GM10266 (cell line): ENCODE measurements around the gene TTLL8.

Experiments used
- DNase-seq: peaks from one replicate; pipeline ENCODE4 v3.0.0; 2012; ENCODE audit errors: extremely low spot score
- TF ChIP-seq, protein P1 (sequence below): IDR thresholded peaks from 2 replicates; pipeline ENCODE4 v1.5.1; 2012; ENCODE audit warnings: mild to moderate bottlenecking, low read depth; ENCODE audit not compliant: control insufficient read depth, insufficient read depth; ENCODE audit errors: missing control alignments

TTLL8 gene

DNA sequence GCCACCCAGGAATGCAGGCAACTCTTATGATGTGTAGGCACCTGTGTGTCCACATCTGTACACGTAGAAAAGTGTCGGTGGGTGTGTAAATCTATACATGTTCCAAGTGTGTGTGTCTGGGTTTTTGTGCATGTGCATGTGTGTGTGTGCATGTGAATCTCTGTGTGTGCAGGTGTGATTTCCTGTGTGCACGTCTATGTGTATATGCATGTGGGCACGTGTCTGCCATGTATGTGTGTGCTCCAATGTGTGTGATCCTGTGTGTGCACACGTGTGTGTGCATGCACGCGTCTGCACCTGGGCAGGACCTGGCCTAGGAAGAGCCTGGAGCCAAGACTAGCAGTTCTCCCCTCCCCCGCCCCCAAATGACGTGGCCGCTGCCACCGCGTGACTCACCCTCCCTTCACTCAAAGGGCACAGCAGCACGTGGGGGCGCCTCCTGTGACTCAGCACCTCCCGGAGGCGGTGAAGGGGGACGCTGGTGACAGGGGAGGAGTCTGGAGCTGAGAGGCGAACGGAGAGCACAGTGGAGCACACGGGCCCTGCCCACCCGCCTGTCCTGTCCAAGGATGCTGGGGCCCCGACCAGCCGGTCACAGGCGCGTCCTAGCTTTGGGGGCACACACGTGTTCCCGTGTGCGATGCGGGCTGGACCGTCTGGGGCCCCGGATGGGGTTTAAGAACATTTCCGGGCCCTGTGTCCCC lies 87.4 kb downstream of the TTLL8 start:
- peak; percentile 92 for DNase-seq
- TF ChIP-seq, protein P1, sequence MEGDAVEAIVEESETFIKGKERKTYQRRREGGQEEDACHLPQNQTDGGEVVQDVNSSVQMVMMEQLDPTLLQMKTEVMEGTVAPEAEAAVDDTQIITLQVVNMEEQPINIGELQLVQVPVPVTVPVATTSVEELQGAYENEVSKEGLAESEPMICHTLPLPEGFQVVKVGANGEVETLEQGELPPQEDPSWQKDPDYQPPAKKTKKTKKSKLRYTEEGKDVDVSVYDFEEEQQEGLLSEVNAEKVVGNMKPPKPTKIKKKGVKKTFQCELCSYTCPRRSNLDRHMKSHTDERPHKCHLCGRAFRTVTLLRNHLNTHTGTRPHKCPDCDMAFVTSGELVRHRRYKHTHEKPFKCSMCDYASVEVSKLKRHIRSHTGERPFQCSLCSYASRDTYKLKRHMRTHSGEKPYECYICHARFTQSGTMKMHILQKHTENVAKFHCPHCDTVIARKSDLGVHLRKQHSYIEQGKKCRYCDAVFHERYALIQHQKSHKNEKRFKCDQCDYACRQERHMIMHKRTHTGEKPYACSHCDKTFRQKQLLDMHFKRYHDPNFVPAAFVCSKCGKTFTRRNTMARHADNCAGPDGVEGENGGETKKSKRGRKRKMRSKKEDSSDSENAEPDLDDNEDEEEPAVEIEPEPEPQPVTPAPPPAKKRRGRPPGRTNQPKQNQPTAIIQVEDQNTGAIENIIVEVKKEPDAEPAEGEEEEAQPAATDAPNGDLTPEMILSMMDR: no peak

DNA sequence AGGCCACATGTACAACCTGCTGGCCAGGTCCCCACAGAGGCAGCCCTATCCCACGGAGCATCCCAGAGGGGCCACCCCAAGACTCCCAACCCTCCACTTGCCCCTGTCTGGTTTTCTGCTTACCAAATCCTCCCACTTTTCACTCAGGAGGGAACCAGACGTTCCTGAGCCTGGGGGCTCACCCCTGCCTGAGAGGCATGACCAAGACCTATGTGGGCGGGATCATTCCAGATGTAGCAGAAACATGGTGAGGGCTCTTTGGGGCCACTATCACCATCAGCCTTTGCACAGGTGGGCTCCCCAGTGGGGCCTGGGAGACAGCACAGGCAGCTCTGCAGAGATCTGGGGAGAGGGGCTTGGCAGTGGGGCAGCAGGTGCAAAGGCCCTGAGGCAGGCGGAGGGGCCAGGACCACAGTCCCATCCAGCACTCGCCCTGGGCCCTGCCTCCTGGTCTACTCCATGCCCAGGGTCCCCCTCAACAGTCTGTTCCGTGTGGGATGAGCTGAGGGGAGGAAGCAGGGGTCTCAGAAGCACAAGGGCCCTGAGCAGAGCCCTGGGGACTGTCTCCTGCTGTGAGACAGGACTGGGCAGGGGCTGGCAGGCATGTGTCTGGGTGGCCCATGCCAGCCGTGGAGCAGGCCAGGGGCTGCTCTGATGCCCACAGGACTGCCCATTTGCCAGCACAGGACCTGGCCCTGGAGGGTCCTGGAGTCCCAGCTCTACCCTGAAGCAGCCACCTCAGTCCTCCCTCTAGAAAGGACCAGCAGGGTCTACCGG lies 88.2 kb downstream of the TTLL8 start:
- TF ChIP-seq, protein P1: no peak
- no peak for DNase-seq

DNA sequence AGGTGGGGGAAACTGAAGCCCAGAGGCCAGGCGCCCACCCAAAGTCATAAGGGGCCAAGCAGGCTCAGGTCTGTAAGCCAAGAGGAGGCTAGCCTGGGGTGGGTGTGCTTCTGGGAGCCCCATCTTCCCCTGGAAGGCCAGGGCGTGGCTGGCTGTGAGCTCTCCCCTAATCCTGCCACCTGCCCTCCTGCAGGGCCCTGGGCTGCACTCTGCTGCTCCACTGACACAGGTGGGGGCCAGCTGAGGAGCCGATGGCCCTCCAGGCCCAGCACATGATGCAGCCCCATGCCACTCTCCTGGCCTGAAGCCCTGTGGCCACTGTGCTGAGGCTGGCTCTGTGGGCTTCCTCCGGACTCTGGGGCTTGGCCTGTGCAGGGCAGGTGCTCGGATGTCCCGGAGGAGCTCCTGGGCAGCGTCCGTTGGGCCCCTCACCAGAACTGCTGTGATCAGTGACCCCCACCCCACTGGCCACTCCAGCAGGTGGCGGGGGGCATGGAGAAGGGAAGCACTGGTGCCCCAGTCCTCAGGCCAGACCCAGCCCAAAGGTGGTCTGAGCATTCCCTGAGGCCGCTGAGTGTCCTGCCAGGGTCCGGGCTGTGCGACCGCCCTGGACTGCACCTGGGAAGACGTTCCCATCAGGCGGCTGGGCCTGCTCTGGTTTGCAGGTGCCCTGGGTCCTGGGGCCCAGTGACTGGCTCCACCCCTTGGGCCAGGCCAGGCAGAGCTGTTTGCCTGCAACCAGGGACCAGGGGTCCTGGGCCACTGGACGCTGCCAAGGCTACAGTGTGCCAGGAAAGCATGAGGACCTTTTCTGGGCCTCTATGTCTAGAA lies 89.1 kb downstream of the TTLL8 start:
- DNase-seq: no peak
- TF ChIP-seq, protein P1: no peak
